HG03280 (cell line): ENCODE results near the gene COG8.

ENCODE experiments used
- ATAC-seq: cut with Tn5 transposase; IDR thresholded peaks from one replicate; pipeline ENCODE4 v1.9.1; 2021; ENCODE audit warnings: mild to moderate bottlenecking, moderate library complexity; ENCODE audit not compliant: unreplicated experiment

COG8 gene

GRCh38 chr16:69346683-69347082 is 7.3 kb upstream of the COG8 start:
- ATAC-seq, result no peak

- ATAC-seq, result no peak
These were observed 6.6 kb upstream of the COG8 start for GRCh38 chr16:69345923-69346322.

- no peak for ATAC-seq
These were observed 4.8 kb upstream of the COG8 start for GRCh38 chr16:69344171-69344570.

- no peak for ATAC-seq
These were observed 806 bp upstream of the COG8 start for GRCh38 chr16:69340095-69340644.

- ATAC-seq, result no peak
These were observed 641 bp downstream of the COG8 start for GRCh38 chr16:69338557-69339288.

- ATAC-seq, result no peak
These were observed 4.7 kb downstream of the COG8 start for GRCh38 chr16:69334696-69335095.

- ATAC-seq, result peak; percentile 92
These were observed 8.9 kb downstream of the COG8 start, which contains the start of gene PDF for GRCh38 chr16:69330286-69331109. PDF (minus strand) TSS chr16:69330588; CDS start chr16:69330570, 18 bp downstream.

GRCh38 chr16:69329369-69330285 is 9.7 kb downstream of the COG8 start:
- peak; percentile 37 for ATAC-seq

GRCh38 chr16:69328854-69329316 is 10.5 kb downstream of the COG8 start:
- ATAC-seq, result no peak

- no peak for ATAC-seq
These were observed 11.6 kb downstream of the COG8 start for GRCh38 chr16:69327585-69328310.

GRCh38 chr16:69326172-69326873 is 13.0 kb downstream of the COG8 start:
- no peak for ATAC-seq

GRCh38 chr16:69325784-69326171 is 13.6 kb downstream of the COG8 start:
- no peak for ATAC-seq

GRCh38 chr16:69324585-69325253 is 14.6 kb downstream of the COG8 start:
- no peak for ATAC-seq

GRCh38 chr16:69324013-69324531 is 15.3 kb downstream of the COG8 start:
- ATAC-seq, result no peak

- ATAC-seq, result no peak
These were observed 15.9 kb downstream of the COG8 start for GRCh38 chr16:69323415-69323814.

GRCh38 chr16:69322343-69322742 is 17.0 kb downstream of the COG8 start:
- no peak for ATAC-seq

- no peak for ATAC-seq
These were observed 18.3 kb downstream of the COG8 start for GRCh38 chr16:69321080-69321479.

GRCh38 chr16:69320740-69321073 is 18.7 kb downstream of the COG8 start:
- no peak for ATAC-seq
